GM19240 (cell line): ENCODE measurements around the gene WNK2.

Experiments used
- DNase-seq: peaks from one replicate; pipeline ENCODE4 v3.0.0; 2011; ENCODE audit warnings: low spot score; ENCODE audit not compliant: insufficient read length

WNK2 gene

GRCh38 chr9:93292288-93292615 lies 108.3 kb downstream of the WNK2 start:
- no peak for DNase-seq

- DNase-seq = no peak
These were observed 108.9 kb downstream of the WNK2 start for GRCh38 chr9:93292664-93293328.

- no peak for DNase-seq
These were observed 110.1 kb downstream of the WNK2 start for GRCh38 chr9:93294011-93294410.

GRCh38 chr9:93295031-93295430 lies 111.1 kb downstream of the WNK2 start:
- DNase-seq = no peak

- DNase-seq = no peak
These were observed 111.6 kb downstream of the WNK2 start for GRCh38 chr9:93295456-93296076.

GRCh38 chr9:93296889-93297480 lies 113.0 kb downstream of the WNK2 start:
- DNase-seq = no peak

GRCh38 chr9:93297659-93298497 lies 113.9 kb downstream of the WNK2 start:
- DNase-seq = no peak

- DNase-seq = no peak
These were observed 114.8 kb downstream of the WNK2 start for GRCh38 chr9:93298498-93299417.

- DNase-seq = no peak
These were observed 115.7 kb downstream of the WNK2 start for GRCh38 chr9:93299418-93300174.

- DNase-seq = no peak
These were observed 116.2 kb downstream of the WNK2 start for GRCh38 chr9:93300175-93300572.

GRCh38 chr9:93300585-93301081 lies 116.7 kb downstream of the WNK2 start:
- no peak for DNase-seq

- no peak for DNase-seq
These were observed 117.4 kb downstream of the WNK2 start for GRCh38 chr9:93301291-93301811.

- no peak for DNase-seq
These were observed 118.1 kb downstream of the WNK2 start for GRCh38 chr9:93301911-93302541.

- DNase-seq = peak; percentile 72
These were observed 118.8 kb downstream of the WNK2 start for GRCh38 chr9:93302586-93303257.

GRCh38 chr9:93303258-93303771 lies 119.4 kb downstream of the WNK2 start:
- DNase-seq = no peak

- no peak for DNase-seq
These were observed 120.1 kb downstream of the WNK2 start for GRCh38 chr9:93303806-93304573.

- peak; percentile 23 for DNase-seq
These were observed 120.9 kb downstream of the WNK2 start for GRCh38 chr9:93304574-93305496.
